ENCODE results near the gene OR9A2.

OR9A2 gene

DNA sequence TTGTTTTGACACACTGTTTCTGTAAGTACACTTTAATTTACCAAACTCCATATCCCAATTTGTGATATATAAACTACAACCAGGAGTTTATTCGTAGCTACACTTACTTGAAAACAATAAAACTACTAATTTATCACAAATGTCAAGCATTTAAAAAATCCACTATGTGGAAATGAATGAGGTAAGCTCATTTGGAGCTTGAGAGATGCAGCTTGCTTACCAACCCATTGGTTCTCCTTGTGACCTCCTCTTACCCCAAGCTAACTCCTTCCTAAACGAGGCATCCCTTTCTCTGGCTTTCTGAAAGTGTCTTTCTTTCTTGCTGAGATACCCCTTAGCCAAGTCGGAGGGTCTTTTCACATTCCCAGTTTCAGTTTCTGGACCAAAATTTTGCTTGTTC, 27.7 kb upstream of the OR9A2 start:
- Histone ChIP-seq H3K9ac (ENCODE audit: low read length) (no peak overlapping the region), H3F3A (ENCODE audit: insufficient read depth, low read length) (no peaks in the 10 kb centered on the region), H2AFZ (ENCODE audit: low read length) (no peak overlapping the region), H3K27me3 (replicated peaks; ENCODE audit: insufficient read depth, low read length) (no peaks in the 10 kb centered on the region), H3K36me3 (replicated peaks; ENCODE audit: insufficient read depth, low read length) (no peaks in the 10 kb centered on the region), H3K9me2 (replicated peaks; ENCODE audit: insufficient read depth, low read length) (no peaks in the 10 kb centered on the region), H3K4me3 (ENCODE audit: low read length) (no peak overlapping the region), H3K79me2 (ENCODE audit: low read length) (no peaks in the 10 kb centered on the region), H3K9me3 (replicated peaks; ENCODE audit: insufficient read depth, low read length) (no peaks in the 10 kb centered on the region), H3K4me2 (ENCODE audit: low read depth, low read length) (no peak overlapping the region), H4K20me1 (ENCODE audit: insufficient read depth, low read length) (no peaks in the 10 kb centered on the region), H3K4me1 (ENCODE audit: low read length) (no peaks in the 10 kb centered on the region), H3K27ac (ENCODE audit: low read length) (no peak overlapping the region)
- no peak for DNase-seq
- TF ChIP-seq, protein P1, sequence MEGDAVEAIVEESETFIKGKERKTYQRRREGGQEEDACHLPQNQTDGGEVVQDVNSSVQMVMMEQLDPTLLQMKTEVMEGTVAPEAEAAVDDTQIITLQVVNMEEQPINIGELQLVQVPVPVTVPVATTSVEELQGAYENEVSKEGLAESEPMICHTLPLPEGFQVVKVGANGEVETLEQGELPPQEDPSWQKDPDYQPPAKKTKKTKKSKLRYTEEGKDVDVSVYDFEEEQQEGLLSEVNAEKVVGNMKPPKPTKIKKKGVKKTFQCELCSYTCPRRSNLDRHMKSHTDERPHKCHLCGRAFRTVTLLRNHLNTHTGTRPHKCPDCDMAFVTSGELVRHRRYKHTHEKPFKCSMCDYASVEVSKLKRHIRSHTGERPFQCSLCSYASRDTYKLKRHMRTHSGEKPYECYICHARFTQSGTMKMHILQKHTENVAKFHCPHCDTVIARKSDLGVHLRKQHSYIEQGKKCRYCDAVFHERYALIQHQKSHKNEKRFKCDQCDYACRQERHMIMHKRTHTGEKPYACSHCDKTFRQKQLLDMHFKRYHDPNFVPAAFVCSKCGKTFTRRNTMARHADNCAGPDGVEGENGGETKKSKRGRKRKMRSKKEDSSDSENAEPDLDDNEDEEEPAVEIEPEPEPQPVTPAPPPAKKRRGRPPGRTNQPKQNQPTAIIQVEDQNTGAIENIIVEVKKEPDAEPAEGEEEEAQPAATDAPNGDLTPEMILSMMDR (IDR thresholded peaks at IDR 0.05; ENCODE audit: low read length): no peak
- TF ChIP-seq EZH2 (optimal IDR thresholded peaks at IDR 0.05; ENCODE audit: low read depth, low read length) (no peak), EZH2phosphoT487 (IDR thresholded peaks at IDR 0.05; ENCODE audit: low read length) (no peak)

DNA sequence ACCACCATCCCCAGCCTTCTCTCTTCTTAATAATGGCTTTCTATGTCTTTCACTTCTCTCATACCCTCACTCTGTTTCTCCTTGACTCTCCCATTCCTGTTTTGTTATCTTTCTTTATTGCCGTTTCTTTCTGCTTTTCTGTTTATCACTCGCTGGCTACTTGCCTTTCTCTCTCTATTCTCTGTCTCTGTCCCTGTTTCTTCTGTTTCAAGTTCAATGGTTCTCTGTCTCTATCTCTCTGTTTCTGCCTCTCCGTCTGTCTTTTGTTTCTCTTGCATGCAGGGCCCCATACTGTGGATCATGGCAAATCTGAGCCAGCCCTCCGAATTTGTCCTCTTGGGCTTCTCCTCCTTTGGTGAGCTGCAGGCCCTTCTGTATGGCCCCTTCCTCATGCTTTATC, 25.1 kb upstream of the OR9A2 start, which contains the start of gene OR6V1:
Gene OR6V1, plus strand, starts transcription at position 301 of the 400 bp plus-strand sequence. Its CDS starts 0 bp downstream, at position 301.
- no peaks in the 10 kb centered on the region for H3K79me2 ChIP-seq (ENCODE audit: low read length)
- no peak within 1 kb of the TSS for H3K4me3 ChIP-seq (ENCODE audit: low read length)
- H4K20me1 ChIP-seq (ENCODE audit: insufficient read depth, low read length): no peaks in the 10 kb centered on the region
- H3K4me1 ChIP-seq (ENCODE audit: low read length): no peaks in the 10 kb centered on the region
- H3K4me2 ChIP-seq (ENCODE audit: low read depth, low read length): no peak within 1 kb of the TSS
- no peaks in the 10 kb centered on the region for H3K36me3 ChIP-seq (replicated peaks; ENCODE audit: insufficient read depth, low read length)
- H3K9me2 ChIP-seq (replicated peaks; ENCODE audit: insufficient read depth, low read length): no peaks in the 10 kb centered on the region
- H3K27me3 ChIP-seq (replicated peaks; ENCODE audit: insufficient read depth, low read length): no peaks in the 10 kb centered on the region
- H3F3A ChIP-seq (ENCODE audit: insufficient read depth, low read length): no peaks in the 10 kb centered on the region
- H3K9me3 ChIP-seq (replicated peaks; ENCODE audit: insufficient read depth, low read length): no peaks in the 10 kb centered on the region
- DNase-seq: no peak
- H3K27ac ChIP-seq (ENCODE audit: low read length): no peak within 1 kb of the TSS
- H3K9ac ChIP-seq (ENCODE audit: low read length): no peak within 1 kb of the TSS
- TF ChIP-seq EZH2 (optimal IDR thresholded peaks at IDR 0.05; ENCODE audit: low read depth, low read length) (no peak), EZH2phosphoT487 (IDR thresholded peaks at IDR 0.05; ENCODE audit: low read length) (no peak)
- TF ChIP-seq, protein P1 (IDR thresholded peaks at IDR 0.05; ENCODE audit: low read length): no peak
- no peak within 1 kb of the TSS for H2AFZ ChIP-seq (ENCODE audit: low read length)

DNA sequence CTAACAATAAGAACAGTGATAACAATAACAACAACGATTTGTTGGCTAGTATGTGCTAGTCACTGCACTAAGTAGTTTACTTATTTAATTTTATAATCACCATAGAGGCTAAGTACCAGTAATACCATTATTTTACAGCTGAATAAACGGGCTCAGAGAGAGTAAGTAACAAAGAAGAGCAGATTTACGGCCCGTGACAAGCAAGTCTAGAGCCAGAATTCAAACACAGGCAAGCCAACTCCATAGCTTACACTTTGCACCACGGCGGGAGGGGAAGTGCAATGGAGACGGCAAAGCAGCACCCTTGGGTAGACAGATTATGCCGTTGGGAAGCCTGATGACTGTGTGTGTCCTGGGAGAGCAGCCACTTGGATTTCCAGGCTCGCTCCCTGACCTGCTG, 24.0 kb upstream of the OR9A2 start:
- DNase-seq: no peak
- Histone ChIP-seq H3K27me3 (replicated peaks; ENCODE audit: insufficient read depth, low read length) (no peaks in the 10 kb centered on the region), H3K4me2 (ENCODE audit: low read depth, low read length) (no peak overlapping the region), H3K4me3 (ENCODE audit: low read length) (no peak overlapping the region), H3K4me1 (ENCODE audit: low read length) (no peaks in the 10 kb centered on the region), H3K27ac (ENCODE audit: low read length) (no peak overlapping the region), H3K36me3 (replicated peaks; ENCODE audit: insufficient read depth, low read length) (no peaks in the 10 kb centered on the region), H3K9me3 (replicated peaks; ENCODE audit: insufficient read depth, low read length) (no peaks in the 10 kb centered on the region), H3K9ac (ENCODE audit: low read length) (no peak overlapping the region), H4K20me1 (ENCODE audit: insufficient read depth, low read length) (no peaks in the 10 kb centered on the region), H3K79me2 (ENCODE audit: low read length) (no peaks in the 10 kb centered on the region), H2AFZ (ENCODE audit: low read length) (no peak overlapping the region), H3F3A (ENCODE audit: insufficient read depth, low read length) (no peaks in the 10 kb centered on the region), H3K9me2 (replicated peaks; ENCODE audit: insufficient read depth, low read length) (no peaks in the 10 kb centered on the region)
- TF ChIP-seq EZH2 (optimal IDR thresholded peaks at IDR 0.05; ENCODE audit: low read depth, low read length) (no peak), EZH2phosphoT487 (IDR thresholded peaks at IDR 0.05; ENCODE audit: low read length) (no peak)
- TF ChIP-seq, protein P1 (IDR thresholded peaks at IDR 0.05; ENCODE audit: low read length): no peak
